C4-2B (cell line): Measurements from ENCODE around the gene FGD4.
"Not testable (repeated sequence)": the region's sequence is repeated elsewhere in the genome, so short reads cannot be mapped to it uniquely, and the experiment has no call there.

ENCODE experiments used
- ZFX ChIP-seq: fragments of 450-650 bp; IDR thresholded peaks from 2 replicates; pipeline ENCODE4 v1.6.1; 2017
- TF ChIP-seq, protein P1 (sequence below): fragments of 450-650 bp; conservative IDR thresholded peaks from 2 replicates; pipeline ENCODE4 v1.5.1; 2017; ENCODE audit warnings: mild to moderate bottlenecking

DNA sequence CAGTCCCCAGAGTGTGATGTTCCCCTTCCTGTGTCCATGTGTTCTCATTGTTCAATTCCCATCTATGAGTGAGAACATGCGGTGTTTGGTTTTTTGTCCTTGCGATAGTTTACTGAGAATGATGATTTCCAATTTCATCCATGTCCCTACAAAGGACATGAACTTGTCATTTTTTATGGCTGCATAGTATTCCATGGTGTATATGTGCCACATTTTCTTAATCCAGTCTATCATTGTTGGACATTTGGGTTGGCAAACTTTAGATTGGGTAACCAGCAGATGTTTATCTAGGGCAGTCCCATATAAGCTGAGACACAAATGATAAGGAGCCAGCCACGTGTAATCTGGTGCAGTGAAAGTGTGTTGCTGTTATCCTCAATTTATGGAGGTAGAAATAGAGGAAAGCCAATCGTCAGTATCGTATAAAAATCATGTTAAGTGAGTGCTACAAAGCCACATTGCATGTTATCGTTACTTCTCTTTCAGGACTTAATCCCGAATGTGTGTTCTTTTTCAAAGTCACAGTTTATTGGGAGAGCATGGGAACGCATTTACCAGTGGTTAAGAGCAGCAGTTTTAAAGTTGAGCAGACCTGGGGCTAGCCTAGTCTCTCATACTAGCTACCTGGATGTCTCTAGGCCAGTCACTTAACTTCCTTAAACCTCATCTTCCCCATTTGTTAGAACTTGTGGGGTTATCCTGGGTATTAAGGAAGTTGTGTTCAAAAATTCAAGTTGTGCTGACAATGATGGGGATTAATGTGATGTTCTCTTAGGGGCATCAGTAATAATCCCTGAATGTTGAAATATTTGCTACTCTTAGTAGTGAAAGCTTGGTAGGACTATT lies 108.0 kb downstream of the FGD4 start:
- TF ChIP-seq, protein P1, sequence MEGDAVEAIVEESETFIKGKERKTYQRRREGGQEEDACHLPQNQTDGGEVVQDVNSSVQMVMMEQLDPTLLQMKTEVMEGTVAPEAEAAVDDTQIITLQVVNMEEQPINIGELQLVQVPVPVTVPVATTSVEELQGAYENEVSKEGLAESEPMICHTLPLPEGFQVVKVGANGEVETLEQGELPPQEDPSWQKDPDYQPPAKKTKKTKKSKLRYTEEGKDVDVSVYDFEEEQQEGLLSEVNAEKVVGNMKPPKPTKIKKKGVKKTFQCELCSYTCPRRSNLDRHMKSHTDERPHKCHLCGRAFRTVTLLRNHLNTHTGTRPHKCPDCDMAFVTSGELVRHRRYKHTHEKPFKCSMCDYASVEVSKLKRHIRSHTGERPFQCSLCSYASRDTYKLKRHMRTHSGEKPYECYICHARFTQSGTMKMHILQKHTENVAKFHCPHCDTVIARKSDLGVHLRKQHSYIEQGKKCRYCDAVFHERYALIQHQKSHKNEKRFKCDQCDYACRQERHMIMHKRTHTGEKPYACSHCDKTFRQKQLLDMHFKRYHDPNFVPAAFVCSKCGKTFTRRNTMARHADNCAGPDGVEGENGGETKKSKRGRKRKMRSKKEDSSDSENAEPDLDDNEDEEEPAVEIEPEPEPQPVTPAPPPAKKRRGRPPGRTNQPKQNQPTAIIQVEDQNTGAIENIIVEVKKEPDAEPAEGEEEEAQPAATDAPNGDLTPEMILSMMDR: not testable (repeated sequence)
- not testable (repeated sequence) for TF ChIP-seq ZFX
